ENCODE results near the gene NEUROG1.

The NEUROG1 gene

DNA sequence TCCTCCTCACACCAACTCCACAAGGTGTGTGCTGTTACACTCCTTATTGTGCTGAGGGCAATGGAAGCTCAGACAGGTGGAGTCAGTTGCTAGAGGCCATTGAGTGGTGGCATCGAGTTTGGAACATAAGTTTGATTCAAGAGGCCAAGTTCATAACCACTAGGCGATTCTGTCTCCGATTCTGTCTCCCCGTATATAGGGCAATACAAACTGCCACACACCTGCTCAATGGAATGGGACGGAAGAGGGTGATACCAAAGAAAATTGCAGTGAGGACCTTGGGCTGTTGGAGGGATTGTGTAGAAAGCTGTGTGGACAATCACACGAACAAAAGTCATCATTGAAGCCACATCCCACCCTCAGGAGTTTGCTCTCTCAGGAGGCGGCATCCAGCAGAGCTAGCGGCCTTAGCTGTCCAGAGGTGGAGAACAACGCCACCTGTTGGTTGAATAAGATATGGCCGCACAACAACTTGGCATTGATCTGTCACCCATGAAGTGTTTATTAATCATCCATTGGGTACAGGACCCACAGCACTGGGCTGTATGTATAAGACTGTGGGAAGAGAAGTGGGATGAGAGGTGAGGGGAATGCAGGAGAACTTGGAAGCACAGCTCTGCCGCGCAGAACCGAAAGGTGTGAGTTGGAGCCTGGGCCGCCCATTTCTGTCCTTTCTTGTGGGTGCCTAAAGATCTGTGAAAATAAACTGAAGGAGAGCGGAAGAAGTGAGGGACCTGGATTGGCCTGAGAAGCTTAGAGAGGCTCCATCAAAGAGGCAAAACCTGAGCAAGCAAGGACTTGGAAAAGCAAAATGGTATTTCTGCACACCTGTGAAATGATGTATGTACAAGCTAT, 16.1 kb upstream of the NEUROG1 start:
- H3K4me2 ChIP-seq (ENCODE audit: low read depth, low read length, poor library complexity, severe bottlenecking): no peak overlapping the region
- H4K20me1 ChIP-seq (ENCODE audit: insufficient read depth, low read length, poor library complexity, severe bottlenecking): no peaks in the 10 kb centered on the region
- H3K27me3 ChIP-seq (ENCODE audit: insufficient read depth, low read length, poor library complexity, severe bottlenecking): no peaks in the 10 kb centered on the region
- no peaks in the 10 kb centered on the region for H3F3A ChIP-seq (ENCODE audit: low read depth)
- TF ChIP-seq EZH2phosphoT487 (IDR thresholded peaks at IDR 0.05; ENCODE audit: borderline replicate concordance): no peak
- TF ChIP-seq, protein P1, sequence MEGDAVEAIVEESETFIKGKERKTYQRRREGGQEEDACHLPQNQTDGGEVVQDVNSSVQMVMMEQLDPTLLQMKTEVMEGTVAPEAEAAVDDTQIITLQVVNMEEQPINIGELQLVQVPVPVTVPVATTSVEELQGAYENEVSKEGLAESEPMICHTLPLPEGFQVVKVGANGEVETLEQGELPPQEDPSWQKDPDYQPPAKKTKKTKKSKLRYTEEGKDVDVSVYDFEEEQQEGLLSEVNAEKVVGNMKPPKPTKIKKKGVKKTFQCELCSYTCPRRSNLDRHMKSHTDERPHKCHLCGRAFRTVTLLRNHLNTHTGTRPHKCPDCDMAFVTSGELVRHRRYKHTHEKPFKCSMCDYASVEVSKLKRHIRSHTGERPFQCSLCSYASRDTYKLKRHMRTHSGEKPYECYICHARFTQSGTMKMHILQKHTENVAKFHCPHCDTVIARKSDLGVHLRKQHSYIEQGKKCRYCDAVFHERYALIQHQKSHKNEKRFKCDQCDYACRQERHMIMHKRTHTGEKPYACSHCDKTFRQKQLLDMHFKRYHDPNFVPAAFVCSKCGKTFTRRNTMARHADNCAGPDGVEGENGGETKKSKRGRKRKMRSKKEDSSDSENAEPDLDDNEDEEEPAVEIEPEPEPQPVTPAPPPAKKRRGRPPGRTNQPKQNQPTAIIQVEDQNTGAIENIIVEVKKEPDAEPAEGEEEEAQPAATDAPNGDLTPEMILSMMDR (conservative IDR thresholded peaks at IDR 0.05; ENCODE audit: low read length): peak; percentile 96
- H2AFZ ChIP-seq (ENCODE audit: low read length): no peak overlapping the region
- no peaks in the 10 kb centered on the region for H3K9me2 ChIP-seq (replicated peaks; ENCODE audit: low read depth, low read length)
- H3K9ac ChIP-seq (ENCODE audit: low read depth, low read length, poor library complexity, severe bottlenecking): no peak overlapping the region
- H3K36me3 ChIP-seq (ENCODE audit: insufficient read depth, low read length): no peaks in the 10 kb centered on the region
- no peak overlapping the region for H3K4me3 ChIP-seq (ENCODE audit: low read length, poor library complexity, severe bottlenecking)
- H3K9me3 ChIP-seq (ENCODE audit: insufficient read depth, low read depth, low read length): no peaks in the 10 kb centered on the region
- H3K79me2 ChIP-seq (ENCODE audit: insufficient read depth, low read length): no peaks in the 10 kb centered on the region
- H3K4me1 ChIP-seq (ENCODE audit: insufficient read depth, low read length, poor library complexity, severe bottlenecking): no peaks in the 10 kb centered on the region

DNA sequence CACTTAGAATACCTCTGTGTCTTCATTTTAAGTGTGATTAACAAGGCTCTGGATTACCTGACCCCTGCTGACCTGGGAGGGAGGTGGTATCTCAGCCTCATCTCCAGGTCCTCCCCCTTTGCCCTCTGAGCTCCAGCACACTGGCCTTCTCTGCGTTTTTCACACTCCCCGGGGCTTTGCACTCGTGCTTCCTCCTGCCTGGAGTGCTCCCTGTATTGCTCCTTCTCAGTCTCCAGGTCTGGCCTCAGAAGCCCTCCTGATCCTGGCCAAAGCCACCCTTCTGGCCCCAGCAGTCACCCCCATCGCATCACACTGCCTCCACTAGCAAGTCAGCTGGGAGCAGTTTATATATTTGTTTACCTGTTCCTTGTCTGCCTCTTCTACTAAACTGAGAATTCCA, 13.6 kb upstream of the NEUROG1 start:
- Histone ChIP-seq H3F3A (ENCODE audit: low read depth) (no peaks in the 10 kb centered on the region), H3K9ac (ENCODE audit: low read depth, low read length, poor library complexity, severe bottlenecking) (no peak overlapping the region), H2AFZ (ENCODE audit: low read length) (no peak overlapping the region), H3K9me2 (replicated peaks; ENCODE audit: low read depth, low read length) (no peaks in the 10 kb centered on the region), H3K9me3 (ENCODE audit: insufficient read depth, low read depth, low read length) (no peaks in the 10 kb centered on the region), H3K27me3 (ENCODE audit: insufficient read depth, low read length, poor library complexity, severe bottlenecking) (no peaks in the 10 kb centered on the region), H4K20me1 (ENCODE audit: insufficient read depth, low read length, poor library complexity, severe bottlenecking) (no peaks in the 10 kb centered on the region), H3K79me2 (ENCODE audit: insufficient read depth, low read length) (no peaks in the 10 kb centered on the region), H3K4me3 (ENCODE audit: low read length, poor library complexity, severe bottlenecking) (no peak overlapping the region), H3K36me3 (ENCODE audit: insufficient read depth, low read length) (no peaks in the 10 kb centered on the region), H3K4me2 (ENCODE audit: low read depth, low read length, poor library complexity, severe bottlenecking) (no peak overlapping the region), H3K4me1 (ENCODE audit: insufficient read depth, low read length, poor library complexity, severe bottlenecking) (no peaks in the 10 kb centered on the region)
- no peak for TF ChIP-seq EZH2phosphoT487 (IDR thresholded peaks at IDR 0.05; ENCODE audit: borderline replicate concordance)
- TF ChIP-seq, protein P1 (conservative IDR thresholded peaks at IDR 0.05; ENCODE audit: low read length): no peak

DNA sequence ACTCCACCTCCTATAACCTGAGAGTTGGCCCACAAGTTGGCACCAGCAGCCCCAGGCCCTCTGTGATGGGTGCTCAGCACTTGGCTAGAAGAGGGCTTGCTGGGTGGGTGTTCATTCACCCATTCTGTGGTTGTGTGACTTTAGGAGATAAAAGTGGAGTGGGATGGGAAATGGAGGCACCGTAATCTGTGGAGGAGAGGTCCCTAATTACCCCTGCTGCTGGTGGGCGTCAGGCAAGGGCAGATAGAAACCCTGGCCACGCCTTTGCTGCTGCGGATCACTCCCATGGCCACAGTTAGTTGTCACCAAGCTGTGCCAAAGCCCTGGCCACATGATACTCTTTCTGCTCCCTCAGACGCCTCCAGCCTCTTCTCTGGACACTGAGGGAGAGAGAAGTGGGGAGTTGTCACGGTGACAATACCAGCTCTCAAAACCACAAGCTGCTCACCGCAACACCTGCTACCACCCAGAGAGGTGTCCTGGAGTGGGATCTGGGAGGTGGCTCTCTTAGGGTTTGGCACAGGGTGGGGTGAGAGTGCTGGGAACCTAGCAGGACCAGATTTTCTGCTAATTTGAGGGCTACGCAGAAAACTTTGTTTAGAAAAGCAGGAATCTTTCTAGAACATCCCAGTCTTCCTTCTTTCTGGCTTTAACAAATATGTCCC, 12.0 kb upstream of the NEUROG1 start:
- Histone ChIP-seq H3K9me2 (replicated peaks; ENCODE audit: low read depth, low read length) (no peaks in the 10 kb centered on the region), H3K27me3 (ENCODE audit: insufficient read depth, low read length, poor library complexity, severe bottlenecking) (no peaks in the 10 kb centered on the region), H3F3A (ENCODE audit: low read depth) (no peaks in the 10 kb centered on the region), H3K4me3 (ENCODE audit: low read length, poor library complexity, severe bottlenecking) (no peak overlapping the region), H2AFZ (ENCODE audit: low read length) (no peak overlapping the region), H4K20me1 (ENCODE audit: insufficient read depth, low read length, poor library complexity, severe bottlenecking) (no peaks in the 10 kb centered on the region), H3K9me3 (ENCODE audit: insufficient read depth, low read depth, low read length) (no peaks in the 10 kb centered on the region), H3K36me3 (ENCODE audit: insufficient read depth, low read length) (no peaks in the 10 kb centered on the region), H3K4me2 (ENCODE audit: low read depth, low read length, poor library complexity, severe bottlenecking) (no peak overlapping the region), H3K4me1 (ENCODE audit: insufficient read depth, low read length, poor library complexity, severe bottlenecking) (no peaks in the 10 kb centered on the region), H3K9ac (ENCODE audit: low read depth, low read length, poor library complexity, severe bottlenecking) (no peak overlapping the region), H3K79me2 (ENCODE audit: insufficient read depth, low read length) (no peaks in the 10 kb centered on the region)
- no peak for TF ChIP-seq EZH2phosphoT487 (IDR thresholded peaks at IDR 0.05; ENCODE audit: borderline replicate concordance)
- TF ChIP-seq, protein P1 (conservative IDR thresholded peaks at IDR 0.05; ENCODE audit: low read length): no peak

Measured in Loucy (cell line).